Femur (tissue), 1 donor: ENCODE measurements around the gene DSCAML1.

Experiments
- DNase-seq: peaks from one replicate; pipeline ENCODE4 v3.0.0-alpha.2; 2017

The DSCAML1 gene

GRCh38 chr11:117759305-117759704 is 37.7 kb downstream of the DSCAML1 start:
- no peak for DNase-seq

- no peak for DNase-seq
These were observed 43.0 kb downstream of the DSCAML1 start for GRCh38 chr11:117754030-117754429.

- no peak for DNase-seq
These were observed 44.2 kb downstream of the DSCAML1 start for GRCh38 chr11:117752721-117753237.

- DNase-seq: no peak
These were observed 44.9 kb downstream of the DSCAML1 start for GRCh38 chr11:117752071-117752470.

- DNase-seq: no peak
These were observed 45.9 kb downstream of the DSCAML1 start for GRCh38 chr11:117750916-117751662.

GRCh38 chr11:117750357-117750756 is 46.7 kb downstream of the DSCAML1 start:
- DNase-seq: no peak

- no peak for DNase-seq
These were observed 47.5 kb downstream of the DSCAML1 start for GRCh38 chr11:117749541-117749910.

- no peak for DNase-seq
These were observed 48.1 kb downstream of the DSCAML1 start for GRCh38 chr11:117748771-117749540.

- DNase-seq: no peak
These were observed 49.1 kb downstream of the DSCAML1 start for GRCh38 chr11:117747892-117748291.

- DNase-seq: no peak
These were observed 51.7 kb downstream of the DSCAML1 start for GRCh38 chr11:117745346-117745745.

GRCh38 chr11:117744471-117745150 is 52.4 kb downstream of the DSCAML1 start:
- DNase-seq: no peak

GRCh38 chr11:117743121-117743815 is 53.7 kb downstream of the DSCAML1 start:
- no peak for DNase-seq

- DNase-seq: no peak
These were observed 58.6 kb downstream of the DSCAML1 start for GRCh38 chr11:117738246-117738957.

GRCh38 chr11:117735350-117735977 is 61.6 kb downstream of the DSCAML1 start:
- no peak for DNase-seq

GRCh38 chr11:117734601-117735024 is 62.4 kb downstream of the DSCAML1 start:
- DNase-seq: no peak

- no peak for DNase-seq
These were observed 63.7 kb downstream of the DSCAML1 start for GRCh38 chr11:117733316-117733715.

- no peak for DNase-seq
These were observed 65.2 kb downstream of the DSCAML1 start for GRCh38 chr11:117731722-117732290.

- no peak for DNase-seq
These were observed 66.7 kb downstream of the DSCAML1 start for GRCh38 chr11:117730208-117730800.

GRCh38 chr11:117725048-117725734 is 71.8 kb downstream of the DSCAML1 start:
- DNase-seq: no peak

- DNase-seq: no peak
These were observed 72.4 kb downstream of the DSCAML1 start for GRCh38 chr11:117724621-117725020.
